GM04504 (cell line): ENCODE measurements around the gene XIAP.
A peak's percentile ranks its signal among the peaks of the same experiment; 100 is the strongest.
"Not testable (repeated sequence)": the region's sequence is repeated elsewhere in the genome, so short reads cannot be mapped to it uniquely, and the experiment has no call there.

Source experiments
- DNase-seq: peaks from one replicate; pipeline ENCODE4 v3.0.0-alpha.2; 2012; ENCODE audit warnings: low read depth

The XIAP gene

DNA sequence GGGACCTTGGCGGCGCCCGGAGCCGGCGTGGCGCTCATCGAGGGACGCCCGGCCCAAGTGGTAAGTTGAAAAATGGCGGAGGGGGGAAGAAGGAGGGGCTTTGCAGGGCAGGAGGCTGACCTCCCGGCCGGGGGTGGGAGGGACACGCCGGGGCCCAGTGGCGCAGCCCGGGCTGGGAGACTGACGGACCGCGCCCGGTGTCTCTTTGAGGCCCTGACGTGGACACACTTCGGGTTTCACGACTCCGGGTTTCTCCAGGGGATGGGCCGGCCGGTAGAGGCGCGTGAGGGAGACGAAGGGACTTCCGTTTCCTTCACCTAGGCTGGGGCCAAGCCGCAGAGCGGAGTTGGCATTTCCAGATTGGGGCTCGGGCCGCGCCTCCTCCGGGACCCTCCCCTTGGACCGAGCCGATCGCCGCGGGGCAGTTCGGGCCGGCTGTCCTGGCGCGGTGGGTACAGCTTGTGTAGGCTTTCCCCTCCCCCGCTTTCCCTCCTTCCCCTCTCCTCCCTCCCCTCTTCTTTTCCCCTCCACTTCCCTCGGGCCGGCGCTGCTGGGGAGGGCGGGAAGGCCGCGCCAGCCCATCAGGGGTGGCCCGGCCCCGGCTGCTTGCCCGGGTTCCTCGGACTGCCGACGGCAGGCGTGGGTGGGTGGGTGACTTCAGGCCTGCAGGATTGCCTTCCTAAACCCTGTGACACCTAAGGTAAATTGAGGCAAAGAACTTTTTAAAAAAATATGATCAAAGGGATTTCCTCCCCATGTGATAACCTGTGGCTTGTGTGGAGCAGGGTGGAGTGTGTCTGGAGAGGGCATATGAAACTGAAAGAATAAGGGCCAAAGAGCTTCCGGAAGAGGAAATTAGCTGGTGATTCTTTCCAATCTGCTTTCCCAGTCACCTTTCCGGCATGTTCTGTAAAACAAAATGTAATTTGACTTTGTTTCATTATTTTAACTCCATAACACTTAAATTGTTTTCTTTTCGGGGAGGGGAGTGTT, at the start of gene XIAP:
XIAP (plus strand) TSS at position 208 of the 993 bp plus-strand sequence. CDS start 25,610 bp downstream, outside the sequence.
- DNase-seq, result peak; percentile 67

DNA sequence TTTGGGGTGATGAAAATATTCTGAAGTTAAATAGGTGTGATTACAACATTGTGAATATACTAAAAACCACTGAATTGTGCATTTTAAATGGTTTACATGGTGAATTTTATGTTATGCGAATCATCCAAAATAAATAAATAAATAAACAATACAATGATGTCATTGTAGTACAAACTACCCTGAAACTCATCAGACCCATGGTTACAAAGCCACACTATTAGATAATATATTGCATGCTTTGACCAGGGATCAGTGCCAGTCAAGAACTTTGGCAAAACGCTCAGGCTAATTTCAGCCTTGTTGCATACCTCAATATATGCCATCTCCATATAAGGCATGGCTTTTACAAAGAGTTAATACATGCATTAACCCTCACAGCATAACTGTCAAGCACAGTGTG, 45.5 kb upstream of the XIAP start:
- no peak for DNase-seq

DNA sequence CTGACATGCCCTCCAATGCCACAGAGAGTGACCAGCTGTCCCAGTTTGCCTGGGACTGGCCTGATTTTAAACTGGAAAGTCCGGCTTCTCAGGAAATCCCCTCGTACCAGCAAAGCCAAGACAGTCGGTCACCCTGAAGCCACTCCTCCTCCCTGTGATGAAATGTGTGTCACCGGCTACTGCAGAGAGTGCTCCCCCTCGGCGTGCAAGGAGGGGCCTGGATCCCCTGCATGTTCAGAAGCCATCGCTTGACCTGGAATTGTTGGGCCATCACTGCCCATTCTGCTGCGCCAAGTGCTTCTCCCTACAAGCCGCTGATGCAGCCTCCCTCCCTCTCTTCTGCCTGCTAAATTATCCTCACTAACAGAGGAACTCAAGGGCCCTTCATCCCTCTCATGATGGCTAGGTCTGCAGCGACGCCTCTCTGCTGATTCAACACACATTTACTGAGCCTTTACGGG, 44.9 kb upstream of the XIAP start:
- not testable (repeated sequence) for DNase-seq

DNA sequence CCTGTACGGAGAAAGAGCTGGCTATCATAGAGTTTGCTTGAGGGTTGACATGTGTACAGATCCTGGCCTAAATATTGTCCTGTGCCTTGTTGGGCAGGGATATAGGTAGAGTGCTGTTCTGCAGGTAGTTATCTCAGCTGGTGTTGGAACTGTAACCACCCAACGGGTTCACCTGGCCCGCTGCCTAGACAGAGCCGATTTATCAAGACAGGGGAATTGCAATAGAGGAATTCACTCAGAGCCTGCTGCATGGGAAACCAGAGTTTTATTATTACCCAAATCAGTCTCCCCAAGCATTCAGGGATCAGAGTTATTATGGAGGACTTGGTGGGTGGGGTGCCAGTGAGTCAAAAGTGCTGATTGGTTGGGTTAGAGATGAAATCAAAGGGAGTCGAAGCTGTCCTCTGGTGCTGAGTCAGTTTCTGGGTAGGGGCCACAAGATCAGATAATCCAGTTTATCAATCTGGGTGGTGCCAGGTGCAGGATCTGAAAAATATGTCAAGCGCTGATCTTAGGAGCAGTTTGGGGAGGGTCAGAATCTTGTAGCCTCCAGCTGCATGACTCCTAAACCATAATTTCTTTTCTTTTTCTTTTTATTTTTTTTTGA, 42.5 kb upstream of the XIAP start:
- DNase-seq, result no peak

DNA sequence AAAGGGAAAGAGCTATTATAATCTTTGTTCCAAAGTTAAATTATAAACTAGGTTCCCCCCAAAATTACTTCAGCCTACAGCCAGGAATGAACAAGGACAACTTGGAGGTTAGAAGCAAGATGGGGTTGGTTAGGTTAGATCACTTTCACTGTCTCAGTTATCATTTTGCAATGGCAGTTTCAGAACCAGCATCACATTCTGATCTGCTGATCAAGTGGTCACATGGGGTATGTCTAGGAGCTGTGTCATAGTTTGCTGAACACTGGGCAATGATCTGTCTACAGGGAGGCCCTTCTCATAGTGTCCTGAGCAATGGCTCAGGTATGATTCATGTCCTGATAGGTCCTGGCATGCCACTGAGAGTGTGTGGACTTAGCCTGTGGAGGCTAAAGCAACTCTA, 41.6 kb upstream of the XIAP start:
- no peak for DNase-seq

DNA sequence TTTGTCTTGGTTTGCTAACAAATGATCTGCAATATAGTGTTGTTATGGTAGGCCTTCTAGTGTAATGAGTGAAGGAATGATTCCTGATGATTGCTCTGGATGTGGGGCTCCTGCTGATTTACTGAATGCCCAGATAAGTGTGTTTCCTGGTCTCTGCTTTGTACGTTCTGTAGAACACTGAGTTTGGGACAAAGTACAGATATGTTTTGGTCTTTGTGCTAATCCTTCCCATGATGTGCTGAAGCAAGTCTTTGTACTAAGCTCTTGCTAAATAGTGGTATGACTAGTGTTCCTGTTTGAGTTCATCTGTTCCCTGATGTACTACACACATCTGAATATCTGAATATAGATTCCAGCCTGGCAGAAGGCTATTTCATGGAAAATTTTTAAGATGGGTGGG, 36.9 kb upstream of the XIAP start:
- no peak for DNase-seq

DNA sequence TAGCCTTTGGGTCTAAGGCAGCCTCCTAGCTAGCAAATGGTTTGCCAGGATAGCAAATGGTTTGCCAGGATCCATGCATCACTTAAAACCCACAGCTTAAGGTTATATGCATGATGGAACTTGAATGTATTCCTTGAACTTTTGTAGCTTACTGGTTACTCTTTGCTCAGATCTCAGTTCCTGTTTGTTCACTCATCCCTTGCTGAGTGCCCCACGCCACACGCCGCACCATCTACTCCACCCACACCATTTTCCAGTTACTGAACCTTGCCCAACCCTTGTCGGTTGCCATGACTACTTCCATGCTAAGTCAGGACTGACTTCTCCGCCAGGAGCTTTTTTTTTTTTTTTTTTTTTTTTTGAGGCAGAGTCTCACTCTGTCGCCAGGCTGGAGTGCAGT, 29.5 kb upstream of the XIAP start:
- no peak for DNase-seq

DNA sequence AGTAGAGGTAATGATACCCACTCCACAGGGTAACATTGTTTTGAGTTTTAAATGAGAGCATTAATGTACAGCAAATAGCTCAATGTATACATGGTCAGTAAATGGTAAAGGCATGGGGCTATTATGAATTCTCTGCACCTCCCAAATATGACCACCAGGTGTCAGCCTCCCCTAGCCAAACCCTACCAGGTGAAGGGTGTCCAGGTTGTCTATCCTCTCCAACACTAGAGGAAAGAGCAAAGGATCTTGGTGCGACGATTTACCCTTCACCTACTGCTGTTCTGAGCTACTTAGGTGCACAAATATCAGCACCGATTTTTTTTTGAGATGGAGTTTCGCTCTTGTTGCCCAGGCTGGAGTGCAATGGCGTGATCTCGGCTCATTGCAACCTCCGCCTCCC, 26.5 kb upstream of the XIAP start:
- no peak for DNase-seq

DNA sequence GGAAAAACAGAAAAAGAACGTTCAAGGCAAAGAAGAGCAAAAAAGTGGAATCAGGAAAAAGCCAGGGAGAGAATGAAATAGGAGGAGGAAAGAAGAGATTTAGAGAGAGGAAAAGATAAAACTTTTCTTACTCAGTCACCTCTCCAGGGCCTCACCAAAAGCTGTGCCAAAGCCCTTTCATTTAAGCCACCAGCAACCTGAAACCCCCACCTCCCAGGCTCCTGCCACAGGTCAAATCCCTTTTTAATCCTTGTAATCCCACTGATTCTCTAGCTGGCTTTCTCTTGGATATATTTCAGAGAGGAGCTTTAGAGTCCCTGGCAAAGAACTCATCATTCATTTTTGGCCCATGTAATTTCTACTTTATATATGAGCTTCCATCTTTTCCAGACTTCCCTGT, 25.7 kb upstream of the XIAP start:
- no peak for DNase-seq

DNA sequence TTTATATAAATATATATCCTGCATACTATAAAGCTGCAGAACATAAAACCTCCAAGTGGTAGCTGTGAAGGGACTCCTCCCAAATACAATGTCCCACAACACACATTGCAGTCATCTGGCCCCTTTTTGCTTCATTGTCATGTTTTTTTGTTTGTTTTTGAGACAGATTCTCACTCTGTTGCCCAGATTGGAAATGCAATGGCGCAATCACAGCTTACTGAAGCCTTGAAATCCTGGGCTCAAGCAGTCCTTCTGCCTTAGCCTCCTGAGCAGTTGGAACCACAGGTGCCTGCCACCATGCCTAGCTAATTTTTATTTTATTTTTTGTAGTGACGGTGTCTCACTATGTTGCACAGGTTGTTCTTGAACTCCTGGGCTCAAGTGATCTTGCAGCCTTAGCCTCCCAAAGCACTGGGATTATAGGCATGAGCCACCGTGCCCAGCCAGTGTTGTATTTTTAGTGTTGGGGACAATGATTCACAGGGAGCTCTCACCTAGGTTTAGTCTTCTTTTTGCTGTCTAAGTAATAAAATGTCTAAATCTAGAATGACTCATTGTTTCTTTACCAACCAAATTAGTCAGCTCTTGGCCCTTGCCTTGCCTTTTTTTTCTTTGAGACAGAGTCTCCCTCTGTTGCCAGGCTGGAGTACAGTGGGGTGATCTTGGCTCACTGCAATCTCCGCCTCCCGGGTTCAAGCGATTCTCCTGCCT, 24.0 kb upstream of the XIAP start:
- peak; percentile 37 for DNase-seq

DNA sequence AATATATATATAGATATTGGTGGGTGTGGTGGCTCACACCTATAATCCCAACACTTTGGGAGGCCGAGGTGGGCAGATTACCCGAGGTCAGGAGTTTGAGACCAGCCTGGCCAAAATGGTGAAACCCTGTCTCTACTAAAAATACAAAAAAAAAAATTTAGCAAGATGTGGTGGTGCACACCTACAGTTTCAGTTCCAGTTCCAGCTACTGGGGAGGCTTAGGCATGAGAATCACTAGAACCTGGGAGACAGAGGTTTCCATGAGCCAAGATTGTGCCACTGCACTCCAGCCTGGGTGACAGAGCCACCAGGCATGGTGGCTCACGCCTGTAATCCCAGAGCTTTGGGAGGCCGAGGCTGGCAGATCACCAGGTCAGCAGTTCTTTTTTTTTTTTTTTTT, 14.7 kb upstream of the XIAP start:
- not testable (repeated sequence) for DNase-seq

DNA sequence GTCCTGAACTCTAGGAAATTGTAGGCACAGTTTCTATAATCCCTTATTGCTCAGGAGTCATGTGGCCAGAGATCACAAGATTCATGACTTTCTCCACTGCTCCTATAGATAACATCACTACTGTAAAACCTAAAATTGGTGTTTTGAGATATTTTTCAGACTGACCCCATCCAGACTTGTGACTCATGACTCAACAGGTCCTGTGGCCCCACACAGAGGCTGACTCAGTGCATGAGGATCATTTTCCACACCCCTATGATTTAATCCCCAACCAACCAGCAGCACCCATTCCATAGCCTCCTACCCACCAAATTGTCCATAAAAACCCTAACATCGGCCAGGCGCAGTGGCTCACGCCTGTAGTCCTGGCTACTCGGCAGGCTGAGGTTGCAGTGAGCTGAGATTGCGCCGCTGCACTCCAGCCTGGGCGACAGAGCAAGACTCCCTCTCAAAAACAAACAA, 13.2 kb upstream of the XIAP start:
- peak; percentile 61 for DNase-seq

DNA sequence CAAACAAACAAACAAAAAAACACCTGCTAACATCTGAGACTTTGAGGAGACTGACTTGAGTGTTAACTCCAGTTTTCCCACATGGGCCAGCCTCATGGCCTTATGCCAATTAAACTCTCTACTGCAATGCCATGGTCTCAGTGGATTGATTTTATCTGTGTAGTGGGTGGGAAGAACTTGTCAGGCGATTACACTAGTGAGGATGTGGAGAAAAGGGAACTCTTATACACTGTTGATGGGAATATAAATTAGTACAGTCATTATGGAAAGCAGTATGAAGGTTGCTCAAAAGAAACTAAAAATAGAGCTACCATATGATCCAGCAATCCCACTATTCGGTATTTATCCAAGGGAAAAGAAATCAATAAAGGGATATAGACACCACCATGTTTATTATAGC, 12.8 kb upstream of the XIAP start:
- DNase-seq, result no peak

DNA sequence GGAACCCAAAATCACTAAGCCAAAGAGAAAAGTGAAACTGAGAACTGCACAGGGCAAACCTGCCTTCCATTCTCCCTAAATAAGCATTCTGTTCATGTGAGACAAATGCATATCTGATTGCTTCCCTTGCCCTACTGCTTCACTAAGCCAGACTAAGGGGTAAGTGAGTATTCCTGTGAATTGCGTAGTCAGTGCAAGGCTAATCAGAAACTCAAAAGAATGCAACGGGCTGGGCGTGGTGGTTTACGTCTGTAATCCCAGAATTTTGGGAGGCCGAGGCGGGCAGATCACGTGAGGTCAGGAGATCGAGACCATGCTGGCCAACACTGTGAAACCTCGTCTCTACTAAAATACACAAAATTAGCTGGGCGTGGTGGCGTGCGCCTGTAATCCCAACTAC, 10.8 kb upstream of the XIAP start:
- no peak for DNase-seq

DNA sequence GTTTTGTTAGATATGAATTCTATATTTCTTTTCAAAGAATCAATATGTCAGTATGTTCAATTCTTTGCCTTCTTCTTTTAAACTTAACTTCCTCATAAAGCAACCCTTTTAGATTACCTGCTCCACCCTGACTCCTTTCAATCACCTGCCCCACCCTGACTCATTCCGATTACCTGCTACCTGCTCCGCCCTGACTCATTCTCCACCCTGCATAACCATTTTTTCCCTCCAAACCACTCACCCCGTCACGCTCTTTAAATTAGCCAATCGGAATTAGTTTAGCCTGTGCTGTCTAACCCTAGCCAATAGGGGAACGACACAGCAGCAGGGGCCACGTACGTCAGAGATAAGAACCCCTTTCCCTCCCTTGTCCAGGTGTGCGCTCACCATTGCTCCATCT, 9.9 kb upstream of the XIAP start:
- DNase-seq, result not testable (repeated sequence)

DNA sequence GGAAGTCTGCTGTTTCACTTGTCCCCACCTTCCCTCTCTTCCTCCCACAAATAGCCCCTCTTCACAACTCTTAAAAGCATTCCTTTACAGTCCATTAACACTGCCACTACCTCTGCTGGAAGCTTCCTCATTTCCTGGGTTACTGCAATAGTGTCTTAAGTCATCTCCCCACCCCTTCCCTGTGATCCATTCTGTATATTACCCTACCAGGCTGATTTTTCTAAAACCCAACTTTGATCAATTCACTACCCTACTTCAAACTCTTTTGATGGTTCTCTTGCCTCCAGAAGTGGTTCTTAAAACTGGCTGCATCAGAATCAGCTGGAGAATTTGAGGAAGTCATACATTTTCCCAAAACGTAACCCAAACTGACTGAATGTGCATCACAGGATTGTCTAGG, 8.8 kb upstream of the XIAP start:
- DNase-seq, result no peak

DNA sequence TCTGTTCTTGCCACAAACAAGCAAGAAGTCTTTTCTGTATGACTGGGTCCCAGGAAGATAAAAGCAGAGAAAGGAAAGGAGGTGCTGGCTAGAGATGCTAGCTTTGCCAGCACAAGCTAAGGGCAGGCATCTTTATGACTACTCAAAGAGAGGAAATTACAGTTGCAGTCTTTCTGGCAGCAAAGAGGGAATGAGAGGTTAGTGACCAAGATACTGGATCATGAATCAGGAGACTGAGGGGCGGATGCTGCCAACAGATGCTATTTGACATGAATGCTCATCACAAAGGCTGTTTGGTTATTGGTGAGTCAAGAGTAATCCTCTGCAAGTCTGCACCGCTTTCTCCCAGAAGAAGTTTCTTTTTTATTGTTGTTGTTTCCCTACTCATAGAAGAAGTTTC, 5.5 kb upstream of the XIAP start:
- peak; percentile 51 for DNase-seq

DNA sequence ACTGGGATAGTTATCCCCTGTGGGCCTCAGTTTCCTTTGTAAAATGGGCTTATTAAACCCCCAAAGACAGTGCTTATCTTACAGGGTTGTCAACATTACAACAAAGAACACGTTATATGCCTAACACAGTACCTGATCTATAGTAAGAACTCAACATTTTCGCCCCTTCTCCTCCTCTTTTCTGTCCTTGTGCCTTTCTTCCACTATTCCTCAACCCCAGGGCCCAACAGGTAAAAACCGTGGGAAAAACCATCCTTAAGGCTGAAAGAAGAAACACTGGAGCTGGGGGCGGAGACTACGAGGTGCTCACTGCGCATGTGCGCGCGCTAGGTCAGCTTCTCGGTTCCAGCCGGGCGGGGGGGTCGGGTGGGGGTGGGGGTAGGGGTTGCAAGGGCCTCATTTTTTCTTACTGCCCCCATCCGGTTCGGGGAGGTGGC, 426 bp upstream of the XIAP start:
- no peak for DNase-seq

DNA sequence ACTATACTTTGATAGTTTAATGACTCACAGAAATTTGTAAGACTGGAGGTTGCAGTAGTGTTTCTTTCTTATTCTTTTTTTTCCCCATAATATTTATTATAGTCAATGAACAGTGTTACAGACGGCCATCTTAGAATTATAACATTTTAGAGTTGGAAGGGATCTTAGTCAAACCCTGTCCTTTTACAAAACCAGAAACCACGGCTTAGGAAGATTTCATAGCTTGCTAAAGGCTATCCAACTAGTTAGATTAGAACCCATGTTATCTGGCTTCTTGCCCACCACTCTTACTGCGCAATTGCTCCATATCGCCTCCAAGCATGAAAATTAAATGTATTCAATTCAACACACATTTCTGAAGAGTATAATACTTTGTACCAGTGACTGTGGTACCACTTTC, 1.1 kb downstream of the XIAP start:
- no peak for DNase-seq

DNA sequence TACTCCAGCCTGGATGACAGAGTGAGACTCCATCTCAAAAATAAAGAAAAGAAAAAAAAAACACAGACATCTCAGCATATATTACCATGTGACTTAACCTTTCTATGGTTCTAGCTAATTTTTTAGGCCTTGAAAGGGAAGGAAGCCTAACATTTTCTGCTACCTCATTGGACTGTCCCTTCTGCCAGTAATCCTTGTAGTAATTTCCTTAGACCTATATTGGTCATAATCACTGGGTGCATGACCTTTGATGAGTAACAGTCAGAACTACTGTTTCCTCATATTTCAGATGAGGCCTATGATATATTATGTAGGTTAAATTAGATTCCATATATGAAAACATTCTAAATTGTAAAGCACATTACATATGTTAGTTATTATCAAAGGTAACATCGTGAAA, 9.6 kb downstream of the XIAP start:
- no peak for DNase-seq

DNA sequence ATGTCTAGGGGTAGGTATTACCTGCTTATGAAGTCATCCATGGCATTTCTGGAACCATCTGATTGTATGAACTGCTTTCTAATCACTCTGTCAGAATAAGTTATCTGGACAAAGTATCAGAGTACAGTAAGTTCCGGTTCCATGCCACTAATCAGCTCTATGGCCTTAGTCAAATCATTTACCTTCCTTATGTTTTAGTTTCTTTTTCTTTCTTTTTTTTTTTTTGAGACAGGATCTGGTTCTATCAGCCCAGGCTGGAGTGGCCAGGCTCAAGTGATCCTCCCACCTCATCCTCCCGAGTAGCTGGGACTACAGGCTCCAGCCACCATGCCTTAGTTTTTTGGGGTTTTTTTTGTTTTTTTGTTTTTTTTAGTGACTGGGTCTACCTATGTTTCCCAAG, 11.5 kb downstream of the XIAP start:
- DNase-seq, result no peak

DNA sequence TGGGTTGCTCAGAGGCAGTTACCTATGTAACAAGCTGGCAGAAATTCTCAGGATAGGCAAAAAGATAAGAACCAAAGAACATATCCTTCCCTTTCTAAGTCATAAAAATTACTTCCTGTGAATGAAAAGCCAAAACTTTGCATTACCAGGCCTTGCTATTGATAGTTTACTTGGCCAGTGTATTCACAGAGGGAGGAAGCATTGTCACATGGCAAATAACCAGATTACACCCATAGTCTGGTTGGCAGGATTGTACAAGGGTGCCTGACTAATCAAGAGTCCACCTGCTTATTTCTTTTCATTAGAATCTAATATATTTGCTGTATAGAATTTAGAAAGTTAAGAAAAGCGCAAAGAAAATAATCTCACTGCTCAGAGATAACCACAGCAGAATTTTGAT, 14.1 kb downstream of the XIAP start:
- no peak for DNase-seq

DNA sequence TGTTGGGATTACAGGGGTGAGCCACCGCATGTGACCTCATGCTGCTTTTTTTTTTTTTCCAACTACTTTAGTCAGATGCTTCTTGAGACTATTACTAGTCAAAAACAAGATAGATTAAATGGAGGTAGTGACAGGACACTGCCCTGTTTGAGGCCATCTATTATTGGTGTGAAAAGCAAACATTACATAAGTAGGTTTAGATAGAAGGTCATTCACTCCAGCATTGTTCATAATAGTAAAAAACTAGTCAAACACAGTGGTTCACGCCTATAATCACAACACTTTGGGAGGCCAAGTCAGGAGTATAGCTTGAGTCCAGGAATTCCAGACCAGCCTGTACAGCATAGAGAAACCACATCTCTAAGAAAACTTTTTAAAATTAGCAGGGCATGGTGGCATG, 16.3 kb downstream of the XIAP start:
- no peak for DNase-seq
